Caco-2 (cell line): ENCODE measurements around the gene NOXO1. TPM values are rescaled to one million over a fixed set of nuclear protein-coding genes. Genes with fewer than 3 reads are reported as not detected.

ENCODE experiments used
- BruUV-seq: library from RNA; stranded (reverse); fragments of 400-500 nt; replicated peaks from 2 replicates; lab custom pipeline; 2021; lab: Mats Ljungman, UMichigan
- CTCF ChIA-PET: fragments of 300-600 bp; sonication (Branson Sonifier 250); formaldehyde crosslinking; loops from one replicate; lab custom pipeline; 2022; ENCODE audit warnings: antibody characterized with exemption; lab: Charles Lee
- POLR2A ChIA-PET: fragments of 300-600 bp; sonication (Branson Sonifier 250); formaldehyde crosslinking; loops from one replicate; lab custom pipeline; 2022; ENCODE audit warnings: antibody characterized with exemption; lab: Charles Lee
- DNase-seq, 2 experiments: peaks; one replicate each; pipeline versions ENCODE4 v3.0.0 to v3.0.0-alpha.2; 2020 to 2022
- H3K27me3 ChIP-seq: replicated peaks from 2 replicates; pipeline ENCODE4 v1.6.0; 2011; ENCODE audit warnings: low read length; ENCODE audit not compliant: control insufficient read depth, insufficient read depth
- H3K36me3 ChIP-seq: 2 replicates; pipeline ENCODE4 v1.5.1; 2011; ENCODE audit warnings: low read length; ENCODE audit not compliant: control insufficient read depth, insufficient read depth
- H3K4me1 ChIP-seq: fragments of 250-450 bp; sonication (Bioruptor Pico); 2 replicates; pipeline ENCODE4 v1.5.1; 2020; ENCODE audit warnings: mild to moderate bottlenecking
- H3K4me3 ChIP-seq: 2 replicates; pipeline ENCODE4 v1.5.1; 2011; ENCODE audit warnings: low read depth, mild to moderate bottlenecking, control low read depth, low read length
- H3K9me3 ChIP-seq: fragments of 250-450 bp; sonication (Bioruptor Pico); 2 replicates; pipeline ENCODE4 v1.5.1; 2020; ENCODE audit warnings: mild to moderate bottlenecking, moderate library complexity
- H3K27ac Mint-ChIP-seq: one replicate; pipeline ENCODE4 v1.8.0; 2022; ENCODE audit warnings: mixed read lengths; ENCODE audit not compliant: unreplicated experiment
- H3K27me3 Mint-ChIP-seq: one replicate; pipeline ENCODE4 v1.8.0; 2022; ENCODE audit warnings: mixed read lengths; ENCODE audit not compliant: insufficient read depth, unreplicated experiment
- H3K36me3 Mint-ChIP-seq: one replicate; pipeline ENCODE4 v1.8.0; 2022; ENCODE audit warnings: mild to moderate bottlenecking, mixed read lengths; ENCODE audit not compliant: insufficient read depth, unreplicated experiment
- H3K4me1 Mint-ChIP-seq: one replicate; pipeline ENCODE4 v1.8.0; 2022; ENCODE audit warnings: low read depth, mixed read lengths; ENCODE audit not compliant: unreplicated experiment
- H3K4me3 Mint-ChIP-seq: one replicate; pipeline ENCODE4 v1.8.0; 2022; ENCODE audit warnings: mild to moderate bottlenecking, moderate library complexity, mixed read lengths; ENCODE audit not compliant: unreplicated experiment
- H3K9me3 Mint-ChIP-seq: one replicate; pipeline ENCODE4 v1.8.0; 2022; ENCODE audit warnings: mixed read lengths; ENCODE audit not compliant: unreplicated experiment
- intact Hi-C: fragments of 100-400 bp; cut with micrococcal nuclease; formaldehyde crosslinking; loops from one replicate; pipeline ENCODE4 v1.10.0; 2022; ENCODE audit not compliant: unreplicated experiment
- total RNA-seq: library from RNA; stranded (reverse); gene quantifications from 2 replicates; pipeline ENCODE4 v1.2.3, GENCODE V29; 2022
- TF ChIP-seq, protein P1 (sequence below), 2 experiments: fragments of 200-600 bp in 1 of 2; IDR thresholded peaks; 1 replicate in 1 of 2; 2 replicates in 1 of 2; pipeline versions ENCODE4 v1.5.1 to v1.8.0; 2011 to 2022; ENCODE audit warnings: antibody characterized with exemption in 1 of 2, control low read depth in 1 of 2, inconsistent platforms in 1 of 2, low read depth in 1 of 2, low read length in 1 of 2, mild to moderate bottlenecking in 1 of 2, moderate library complexity in 1 of 2; ENCODE audit not compliant: insufficient read depth in 1 of 2, severe bottlenecking in 1 of 2, unreplicated experiment in 1 of 2

The NOXO1 gene
- total RNA-seq, 1 experiment from 2014 or later, result 1.1 TPM

DNA sequence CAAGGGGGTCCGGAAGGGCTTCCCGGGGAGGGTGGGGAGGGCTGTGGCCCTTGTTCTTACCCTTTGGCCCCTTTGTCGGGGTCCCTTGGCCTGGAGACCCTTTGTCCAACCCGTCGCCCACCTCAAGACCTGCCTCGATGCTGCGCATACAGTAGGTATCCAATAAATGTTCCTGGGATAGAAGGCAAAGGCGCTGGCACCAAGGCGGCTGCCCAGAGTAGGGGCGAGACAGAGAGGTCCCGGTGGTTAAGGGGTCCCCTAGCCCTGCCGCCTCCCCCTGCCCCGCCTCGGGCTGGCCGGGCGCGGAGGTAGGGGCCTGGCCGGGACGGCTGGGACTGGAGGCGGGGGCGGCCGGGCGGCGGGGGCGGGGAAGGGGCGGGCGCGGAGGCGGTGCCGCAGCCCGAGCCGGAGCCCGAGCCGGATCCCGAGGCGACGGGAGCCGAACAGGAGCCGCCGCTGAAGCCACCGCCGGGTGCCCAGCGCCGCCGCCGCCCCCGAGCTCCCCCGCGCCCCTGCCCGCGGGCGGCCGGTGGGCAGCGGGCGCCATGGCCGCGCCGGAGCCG is 45.3 kb upstream of the NOXO1 start, which contains the start of gene NHERF2:
TSS of gene NHERF2 (plus strand) at position 442 of the 563 bp plus-strand sequence. CDS start at position 546, 104 bp downstream.
- peak within 1 kb of the TSS; percentile 44 for H3K4me3 ChIP-seq
- Mint-ChIP-seq H3K9me3 (no peaks in the 10 kb centered on the region), H3K36me3 (no peaks in the 10 kb centered on the region), H3K27ac (no peak within 1 kb of the TSS), H3K27me3 (no peaks in the 10 kb centered on the region), H3K4me3 (peak within 1 kb of the TSS; percentile 73), H3K4me1 (peaks cover 18% of the 10 kb centered on the region)
- intact Hi-C loops, result loop anchor here (1.0 kb wide), 1 partner anchor 21 kb away; the partner anchor contains the start of genes NTHL1 and TSC2
- ChIA-PET POLR2A (interaction anchor here (0.6 kb wide), 1 partner anchor 13 kb away, joined by 6 read pairs; no protein-coding TSS in a partner anchor), CTCF (no interaction called here)
- H3K4me1 ChIP-seq, result peaks cover 17% of the 10 kb centered on the region
- DNase-seq, result peak in 1 of 2 experiments; percentile 50
- no peaks in the 10 kb centered on the region for H3K36me3 ChIP-seq
- TF ChIP-seq, protein P1, sequence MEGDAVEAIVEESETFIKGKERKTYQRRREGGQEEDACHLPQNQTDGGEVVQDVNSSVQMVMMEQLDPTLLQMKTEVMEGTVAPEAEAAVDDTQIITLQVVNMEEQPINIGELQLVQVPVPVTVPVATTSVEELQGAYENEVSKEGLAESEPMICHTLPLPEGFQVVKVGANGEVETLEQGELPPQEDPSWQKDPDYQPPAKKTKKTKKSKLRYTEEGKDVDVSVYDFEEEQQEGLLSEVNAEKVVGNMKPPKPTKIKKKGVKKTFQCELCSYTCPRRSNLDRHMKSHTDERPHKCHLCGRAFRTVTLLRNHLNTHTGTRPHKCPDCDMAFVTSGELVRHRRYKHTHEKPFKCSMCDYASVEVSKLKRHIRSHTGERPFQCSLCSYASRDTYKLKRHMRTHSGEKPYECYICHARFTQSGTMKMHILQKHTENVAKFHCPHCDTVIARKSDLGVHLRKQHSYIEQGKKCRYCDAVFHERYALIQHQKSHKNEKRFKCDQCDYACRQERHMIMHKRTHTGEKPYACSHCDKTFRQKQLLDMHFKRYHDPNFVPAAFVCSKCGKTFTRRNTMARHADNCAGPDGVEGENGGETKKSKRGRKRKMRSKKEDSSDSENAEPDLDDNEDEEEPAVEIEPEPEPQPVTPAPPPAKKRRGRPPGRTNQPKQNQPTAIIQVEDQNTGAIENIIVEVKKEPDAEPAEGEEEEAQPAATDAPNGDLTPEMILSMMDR (IDR thresholded peaks at IDR 0.05; ENCODE audit: insufficient read depth in 1 of 2, low read depth in 1 of 2, low read length in 1 of 2, severe bottlenecking in 1 of 2, unreplicated experiment in 1 of 2), result no peak
- no TSS peak for BruUV-seq
- H3K9me3 ChIP-seq, result no peaks in the 10 kb centered on the region
- no peaks in the 10 kb centered on the region for H3K27me3 ChIP-seq

DNA sequence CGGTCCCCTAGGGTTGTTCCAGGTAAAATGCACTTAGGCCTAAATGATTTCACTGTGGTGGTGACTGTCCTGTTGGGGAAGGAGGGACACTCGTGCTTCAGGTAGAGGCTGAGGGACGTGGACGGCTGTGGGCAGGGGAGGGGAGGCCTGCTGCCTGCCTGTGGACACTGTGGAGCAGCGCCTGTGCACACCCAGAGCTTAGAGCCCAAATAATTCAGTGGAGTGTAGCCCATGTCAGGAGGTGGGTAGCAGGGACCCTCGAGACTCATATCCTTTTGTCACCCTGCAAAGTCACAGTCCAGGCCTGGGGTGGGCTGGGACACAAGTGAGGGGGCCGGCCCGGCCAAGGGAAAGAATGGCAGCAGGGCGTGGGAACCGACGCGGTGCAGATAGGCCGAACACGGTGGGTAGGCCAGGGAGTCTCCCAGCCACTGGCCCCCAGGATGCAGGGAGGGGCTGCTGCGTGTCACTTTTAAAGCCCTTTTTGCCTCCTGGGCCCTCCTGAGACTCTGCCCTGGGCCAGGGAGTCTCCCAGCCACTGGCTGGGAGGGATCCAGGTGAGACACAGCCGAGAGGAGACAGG is 44.7 kb upstream of the NOXO1 start:
- Mint-ChIP-seq H3K4me3 (peak overlapping the region; percentile 73), H3K4me1 (peaks cover 18% of the 10 kb centered on the region), H3K27me3 (no peaks in the 10 kb centered on the region), H3K9me3 (no peaks in the 10 kb centered on the region), H3K27ac (no peak overlapping the region), H3K36me3 (no peaks in the 10 kb centered on the region)
- H3K4me3 ChIP-seq, result no peak overlapping the region
- peaks cover 17% of the 10 kb centered on the region for H3K4me1 ChIP-seq
- TF ChIP-seq, protein P1 (IDR thresholded peaks at IDR 0.05; ENCODE audit: insufficient read depth in 1 of 2, low read depth in 1 of 2, low read length in 1 of 2, severe bottlenecking in 1 of 2, unreplicated experiment in 1 of 2), result no peak
- H3K27me3 ChIP-seq, result no peaks in the 10 kb centered on the region
- H3K9me3 ChIP-seq, result no peaks in the 10 kb centered on the region
- intact Hi-C loops, result no loop called here
- ChIA-PET CTCF (no interaction called here), POLR2A (no interaction called here)
- H3K36me3 ChIP-seq, result no peaks in the 10 kb centered on the region
- BruUV-seq, result no TSS peak
- no peak for DNase-seq

- no peaks in the 10 kb centered on the region for H3K27me3 Mint-ChIP-seq
- Histone ChIP-seq H3K4me3 (no peak overlapping the region), H3K9me3 (no peaks in the 10 kb centered on the region), H3K36me3 (no peaks in the 10 kb centered on the region), H3K27me3 (no peaks in the 10 kb centered on the region), H3K4me1 (peaks cover 17% of the 10 kb centered on the region)
- no TSS peak for BruUV-seq
- TF ChIP-seq, protein P1 (IDR thresholded peaks at IDR 0.05; ENCODE audit: insufficient read depth in 1 of 2, low read depth in 1 of 2, low read length in 1 of 2, severe bottlenecking in 1 of 2, unreplicated experiment in 1 of 2), result no peak
- no peaks in the 10 kb centered on the region for H3K9me3 Mint-ChIP-seq
- peak overlapping the region; percentile 73 for H3K4me3 Mint-ChIP-seq
- no peak for DNase-seq
- intact Hi-C loops, result no loop called here
- peaks cover 18% of the 10 kb centered on the region for H3K4me1 Mint-ChIP-seq
- ChIA-PET POLR2A (no interaction called here), CTCF (no interaction called here)
- H3K36me3 Mint-ChIP-seq, result no peaks in the 10 kb centered on the region
- no peak overlapping the region for H3K27ac Mint-ChIP-seq
These were observed 44.0 kb upstream of the NOXO1 start for GRCh38 chr16:2025251-2025650.
